HEK293T (cell line): ENCODE results near the gene SHANK3.

ENCODE experiments used
- CTCF ChIA-PET: fragments of 350-600 bp; formaldehyde crosslinking; extraction: SDS; loops from one replicate; lab custom pipeline; 2021; ENCODE audit warnings: antibody characterized with exemption, inconsistent platforms; lab: Yijun Ruan, JAX
- POLR2A ChIA-PET: fragments of 350-600 bp; formaldehyde crosslinking; extraction: SDS; loops from one replicate; lab custom pipeline; 2020; ENCODE audit warnings: antibody characterized with exemption, inconsistent platforms; lab: Yijun Ruan, JAX
- DNase-seq: peaks from one replicate; pipeline ENCODE4 v3.0.0; 2012; ENCODE audit warnings: mixed read lengths; ENCODE audit errors: extremely low spot score
- ARNT ChIP-seq: fragments of 450-650 bp; IDR thresholded peaks from 2 replicates; pipeline ENCODE4 v1.6.1; 2017; ENCODE audit warnings: mild to moderate bottlenecking
- BHLHE40 ChIP-seq: fragments of 450-650 bp; IDR thresholded peaks from 2 replicates; pipeline ENCODE4 v1.6.1; 2016; ENCODE audit warnings: mild to moderate bottlenecking, moderate library complexity, borderline replicate concordance
- CTBP1 ChIP-seq: fragments of 450-650 bp; IDR thresholded peaks from 2 replicates; pipeline ENCODE4 v1.6.1; 2016; ENCODE audit warnings: borderline replicate concordance
- ELF4 ChIP-seq: fragments of 450-650 bp; IDR thresholded peaks from 2 replicates; pipeline ENCODE4 v1.6.1; 2017; ENCODE audit warnings: antibody characterized with exemption
- FOXA1 ChIP-seq: fragments of 450-650 bp; IDR thresholded peaks from 2 replicates; pipeline ENCODE4 v1.6.1; 2016; ENCODE audit warnings: mild to moderate bottlenecking
- FOXK2 ChIP-seq: fragments of 450-650 bp; IDR thresholded peaks from 2 replicates; pipeline ENCODE4 v1.6.1; 2016; ENCODE audit warnings: mild to moderate bottlenecking
- FOXM1 ChIP-seq: fragments of 450-650 bp; IDR thresholded peaks from 2 replicates; pipeline ENCODE4 v1.6.1; 2017; ENCODE audit warnings: mild to moderate bottlenecking, borderline replicate concordance
- HDGF ChIP-seq: fragments of 450-650 bp; IDR thresholded peaks from 2 replicates; pipeline ENCODE4 v1.6.1; 2017; ENCODE audit warnings: antibody characterized with exemption, borderline replicate concordance
- L3MBTL2 ChIP-seq: fragments of 450-650 bp; conservative IDR thresholded peaks from 2 replicates; pipeline ENCODE4 v1.6.1; 2016; ENCODE audit warnings: mild to moderate bottlenecking
- LEF1 ChIP-seq: fragments of 450-650 bp; IDR thresholded peaks from 2 replicates; pipeline ENCODE4 v1.6.1; 2017; ENCODE audit warnings: mild to moderate bottlenecking, borderline replicate concordance
- NFRKB ChIP-seq: fragments of 450-650 bp; IDR thresholded peaks from 2 replicates; pipeline ENCODE4 v1.6.1; 2016; ENCODE audit warnings: mild to moderate bottlenecking, moderate library complexity
- SP1 ChIP-seq: fragments of 450-650 bp; IDR thresholded peaks from 2 replicates; pipeline ENCODE4 v1.6.1; 2017
- SUZ12 ChIP-seq: fragments of 450-650 bp; IDR thresholded peaks from 2 replicates; pipeline ENCODE4 v1.6.1; 2016; ENCODE audit warnings: mild to moderate bottlenecking
- TARDBP ChIP-seq: fragments of 450-650 bp; IDR thresholded peaks from 2 replicates; pipeline ENCODE4 v1.6.1; 2016
- ZNF384 ChIP-seq: fragments of 450-650 bp; IDR thresholded peaks from 2 replicates; pipeline ENCODE4 v1.6.1; 2016
- TF ChIP-seq, protein P1 (sequence below): fragments of 450-650 bp; IDR thresholded peaks from 2 replicates; pipeline ENCODE4 v1.6.1; 2016

Gene SHANK3

DNA sequence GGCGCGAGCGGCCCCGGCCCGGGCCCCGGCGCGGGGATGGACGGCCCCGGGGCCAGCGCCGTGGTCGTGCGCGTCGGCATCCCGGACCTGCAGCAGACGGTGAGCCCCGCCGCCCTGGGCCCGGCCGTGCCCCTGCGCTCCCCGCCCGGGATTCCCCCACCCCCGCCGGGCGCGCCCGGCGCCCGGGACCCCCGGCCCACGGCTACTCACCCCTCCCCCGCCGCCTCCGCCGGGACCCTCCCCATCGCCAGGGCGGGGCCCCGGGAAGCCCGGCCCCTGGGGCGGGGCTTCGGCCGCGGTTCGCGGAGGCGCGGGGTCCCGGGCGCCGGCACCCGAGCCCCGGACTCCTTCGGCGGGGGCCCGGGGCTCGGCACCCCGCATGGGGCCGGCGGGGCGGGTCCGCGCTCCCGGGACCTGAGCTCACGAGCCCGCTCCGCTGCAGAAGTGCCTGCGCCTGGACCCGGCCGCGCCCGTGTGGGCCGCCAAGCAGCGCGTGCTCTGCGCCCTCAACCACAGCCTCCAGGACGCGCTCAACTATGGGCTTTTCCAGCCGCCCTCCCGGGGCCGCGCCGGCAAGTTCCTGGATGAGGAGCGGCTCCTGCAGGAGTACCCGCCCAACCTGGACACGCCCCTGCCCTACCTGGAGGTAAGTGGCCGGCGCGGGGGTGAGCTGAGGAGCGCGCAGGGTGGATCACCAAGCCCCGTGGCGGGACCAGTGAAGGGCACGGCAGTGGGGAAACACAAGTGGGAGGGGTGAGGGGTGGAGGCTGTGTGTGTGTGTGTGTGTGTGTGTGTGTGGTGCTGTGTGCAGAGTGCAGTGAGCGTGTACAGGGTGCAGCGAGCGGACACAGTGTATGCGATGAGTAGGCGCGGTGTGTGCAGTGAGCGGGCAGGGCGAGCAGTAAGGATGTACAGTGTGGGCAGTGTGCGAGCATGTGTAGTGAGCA is 2.3 kb downstream of the SHANK3 start:
- TF ChIP-seq L3MBTL2 (peak; percentile 63), CTBP1 (no peak)
- CTCF ChIA-PET = no interaction called here
- POLR2A ChIA-PET = no interaction called here
- DNase-seq = peak; percentile 84

GRCh38 chr22:50675553-50676179 is 3.0 kb downstream of the SHANK3 start:
- TF ChIP-seq CTBP1 = no peak
- no peak for TF ChIP-seq ARNT
- no peak for TF ChIP-seq LEF1
- TF ChIP-seq TARDBP = no peak
- no peak for TF ChIP-seq SUZ12
- TF ChIP-seq SP1 = no peak
- TF ChIP-seq, protein P1, sequence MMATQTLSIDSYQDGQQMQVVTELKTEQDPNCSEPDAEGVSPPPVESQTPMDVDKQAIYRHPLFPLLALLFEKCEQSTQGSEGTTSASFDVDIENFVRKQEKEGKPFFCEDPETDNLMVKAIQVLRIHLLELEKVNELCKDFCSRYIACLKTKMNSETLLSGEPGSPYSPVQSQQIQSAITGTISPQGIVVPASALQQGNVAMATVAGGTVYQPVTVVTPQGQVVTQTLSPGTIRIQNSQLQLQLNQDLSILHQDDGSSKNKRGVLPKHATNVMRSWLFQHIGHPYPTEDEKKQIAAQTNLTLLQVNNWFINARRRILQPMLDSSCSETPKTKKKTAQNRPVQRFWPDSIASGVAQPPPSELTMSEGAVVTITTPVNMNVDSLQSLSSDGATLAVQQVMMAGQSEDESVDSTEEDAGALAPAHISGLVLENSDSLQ = no peak
- TF ChIP-seq L3MBTL2 = no peak
- no peak for TF ChIP-seq FOXA1
- TF ChIP-seq HDGF = no peak
- no peak for TF ChIP-seq NFRKB
- TF ChIP-seq FOXM1 = no peak
- no peak for TF ChIP-seq FOXK2
- no peak for TF ChIP-seq ELF4
- no peak for TF ChIP-seq ZNF384
- no peak for TF ChIP-seq BHLHE40
- CTCF ChIA-PET = no interaction called here
- no peak for DNase-seq
- POLR2A ChIA-PET = no interaction called here

GRCh38 chr22:50676180-50676636 is 3.6 kb downstream of the SHANK3 start:
- DNase-seq = no peak
- TF ChIP-seq SUZ12 = no peak
- no peak for TF ChIP-seq CTBP1
- no peak for TF ChIP-seq LEF1
- no peak for TF ChIP-seq BHLHE40
- no peak for TF ChIP-seq NFRKB
- TF ChIP-seq, protein P1 = no peak
- no peak for TF ChIP-seq FOXK2
- TF ChIP-seq TARDBP = no peak
- no peak for TF ChIP-seq ZNF384
- TF ChIP-seq L3MBTL2 = no peak
- TF ChIP-seq ELF4 = no peak
- TF ChIP-seq SP1 = no peak
- no peak for TF ChIP-seq FOXA1
- TF ChIP-seq HDGF = no peak
- TF ChIP-seq ARNT = no peak
- TF ChIP-seq FOXM1 = no peak
- POLR2A ChIA-PET = interaction anchor here (0.9 kb wide), 1 partner anchor 101 kb away, joined by 3 read pairs; no protein-coding TSS in a partner anchor
- CTCF ChIA-PET = interaction anchor here (0.6 to 0.7 kb wide), 2 partner anchors 32 to 50 kb away, joined by 3 to 4 read pairs; no protein-coding TSS in a partner anchor

GRCh38 chr22:50676661-50677492 is 4.3 kb downstream of the SHANK3 start:
- TF ChIP-seq HDGF (no peak), SUZ12 (no peak), SP1 (no peak), FOXK2 (no peak), FOXA1 (no peak), L3MBTL2 (no peak), LEF1 (no peak), FOXM1 (no peak), NFRKB (no peak), CTBP1 (no peak), TARDBP (no peak)
- TF ChIP-seq, protein P1 = no peak
- CTCF ChIA-PET = interaction anchor here (0.6 to 0.7 kb wide), 2 partner anchors 32 to 50 kb away, joined by 3 to 4 read pairs; no protein-coding TSS in a partner anchor
- no peak for DNase-seq
- POLR2A ChIA-PET = interaction anchor here (0.9 kb wide), 1 partner anchor 102 kb away, joined by 3 read pairs; no protein-coding TSS in a partner anchor
